Measurements from ENCODE around the gene RALY.

Gene RALY

GRCh38 chr20:34015401-34016335 is 22.0 kb downstream of the RALY start:
- in situ Hi-C loops (cut with HindIII; ENCODE audit: low sequenced_read_pairs), result no loop called here
- H3K4me3 ChIP-seq (ENCODE audit: low read depth, low read length), result no peak overlapping the region
- DNase-seq (ENCODE audit: low read depth, low spot score), result no peak
- TF ChIP-seq CTCF (IDR thresholded peaks at IDR 0.05; ENCODE audit: low read depth, low read length), result no peak

- DNase-seq (ENCODE audit: low read depth, low spot score), result no peak
- no peak for TF ChIP-seq CTCF (IDR thresholded peaks at IDR 0.05; ENCODE audit: low read depth, low read length)
- in situ Hi-C loops (cut with HindIII; ENCODE audit: low sequenced_read_pairs), result no loop called here
- H3K4me3 ChIP-seq (ENCODE audit: low read depth, low read length), result no peak overlapping the region
Observed at GRCh38 chr20:34016736-34017135, 23.0 kb downstream of the RALY start.

- in situ Hi-C loops (cut with HindIII; ENCODE audit: low sequenced_read_pairs), result no loop called here
- DNase-seq (ENCODE audit: low read depth, low spot score), result peak; percentile 86
- H3K4me3 ChIP-seq (ENCODE audit: low read depth, low read length), result no peak overlapping the region
- no peak for TF ChIP-seq CTCF (IDR thresholded peaks at IDR 0.05; ENCODE audit: low read depth, low read length)
Observed at GRCh38 chr20:34017610-34018009, 23.9 kb downstream of the RALY start.

- in situ Hi-C loops (cut with HindIII; ENCODE audit: low sequenced_read_pairs), result no loop called here
- H3K4me3 ChIP-seq (ENCODE audit: low read depth, low read length), result no peak overlapping the region
- no peak for DNase-seq (ENCODE audit: low read depth, low spot score)
- no peak for TF ChIP-seq CTCF (IDR thresholded peaks at IDR 0.05; ENCODE audit: low read depth, low read length)
Observed at GRCh38 chr20:34018166-34018565, 24.5 kb downstream of the RALY start.

GRCh38 chr20:34022151-34022838 is 28.6 kb downstream of the RALY start:
- no peak overlapping the region for H3K4me3 ChIP-seq (ENCODE audit: low read depth, low read length)
- in situ Hi-C loops (cut with HindIII; ENCODE audit: low sequenced_read_pairs), result no loop called here
- TF ChIP-seq CTCF (IDR thresholded peaks at IDR 0.05; ENCODE audit: low read depth, low read length), result peak; percentile 47
- DNase-seq (ENCODE audit: low read depth, low spot score), result no peak

GRCh38 chr20:34022839-34023234 is 29.1 kb downstream of the RALY start:
- in situ Hi-C loops (cut with HindIII; ENCODE audit: low sequenced_read_pairs), result no loop called here
- no peak for TF ChIP-seq CTCF (IDR thresholded peaks at IDR 0.05; ENCODE audit: low read depth, low read length)
- no peak overlapping the region for H3K4me3 ChIP-seq (ENCODE audit: low read depth, low read length)
- no peak for DNase-seq (ENCODE audit: low read depth, low spot score)

All from astrocyte of the spinal cord (primary cell).